ENCODE measurements around the gene EIF3F.
"Not testable (repeated sequence)": the region's sequence is repeated elsewhere in the genome, so short reads cannot be mapped to it uniquely, and the experiment has no call there.

Gene EIF3F

DNA sequence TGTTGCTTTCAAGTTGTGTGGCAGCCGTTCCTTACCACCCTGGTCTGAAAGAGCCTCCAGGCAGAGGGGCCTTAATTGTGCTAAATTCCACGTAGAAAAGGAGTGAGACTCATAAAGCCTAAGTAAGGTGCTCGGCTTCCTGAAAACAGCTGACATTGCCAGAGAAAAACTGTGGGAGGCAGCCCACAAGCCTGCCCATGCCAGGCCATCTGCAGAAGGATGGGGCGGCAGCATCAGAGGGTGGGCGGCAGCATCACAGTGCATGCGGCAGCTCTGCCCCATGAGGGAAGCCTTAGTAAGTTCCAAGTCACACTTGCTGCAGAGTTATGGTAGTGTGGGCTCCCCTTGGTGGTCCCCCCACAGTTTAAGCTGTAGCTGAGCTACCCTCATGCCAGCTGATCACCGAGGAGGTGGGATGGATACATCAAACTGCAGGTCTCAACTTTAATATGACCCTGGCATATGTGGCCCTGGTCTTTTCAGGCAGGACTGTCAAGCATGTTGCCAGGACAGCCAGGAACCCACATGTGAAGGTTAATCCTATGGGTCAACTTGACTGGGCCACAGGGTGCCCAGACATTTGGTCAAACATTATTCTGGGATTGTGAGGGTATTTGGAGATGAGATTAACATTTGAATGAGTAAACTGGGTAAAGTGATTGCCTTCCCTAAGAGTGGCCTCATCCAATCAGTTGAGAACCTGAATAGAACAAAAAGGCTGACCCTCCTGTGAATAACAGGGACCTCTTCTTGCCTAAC, 3.1 kb upstream of the EIF3F start:
- FAIRE-seq (no peak), DNase-seq (ENCODE audit: insufficient read length, low spot score) (no peak)
- no peak for TF ChIP-seq TAF1 (IDR thresholded peaks at IDR 0.05; ENCODE audit: low read depth, low read length)
- no peak for TF ChIP-seq PAX5 (IDR thresholded peaks at IDR 0.05; ENCODE audit: insufficient read depth, low read length, severe bottlenecking)
- no peak for TF ChIP-seq POU2F2 (IDR thresholded peaks at IDR 0.05; ENCODE audit: low read depth, low read length)
- TF ChIP-seq POLR2AphosphoS5 (IDR thresholded peaks at IDR 0.05; ENCODE audit: low read depth, low read length), result no peak
- TF ChIP-seq POLR2A (IDR thresholded peaks at IDR 0.05; ENCODE audit: low read depth, low read length), result no peak
- no peak for TF ChIP-seq SPI1 (IDR thresholded peaks at IDR 0.05; ENCODE audit: low read depth, low read length)

DNA sequence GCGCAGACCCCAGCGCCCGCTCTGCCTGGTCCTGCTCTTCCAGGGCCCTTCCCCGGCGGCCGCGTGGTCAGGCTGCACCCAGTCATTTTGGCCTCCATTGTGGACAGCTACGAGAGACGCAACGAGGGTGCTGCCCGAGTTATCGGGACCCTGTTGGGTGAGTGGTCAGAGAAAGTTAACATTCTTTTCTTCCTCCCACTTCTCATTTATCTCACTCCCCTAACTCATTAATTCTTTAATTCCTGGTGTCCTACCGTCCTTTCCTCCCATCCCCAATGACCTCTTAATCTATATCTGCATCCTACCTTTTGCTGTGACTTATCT, 385 bp downstream of the EIF3F start:
- FAIRE-seq, result peak; percentile 26

DNA sequence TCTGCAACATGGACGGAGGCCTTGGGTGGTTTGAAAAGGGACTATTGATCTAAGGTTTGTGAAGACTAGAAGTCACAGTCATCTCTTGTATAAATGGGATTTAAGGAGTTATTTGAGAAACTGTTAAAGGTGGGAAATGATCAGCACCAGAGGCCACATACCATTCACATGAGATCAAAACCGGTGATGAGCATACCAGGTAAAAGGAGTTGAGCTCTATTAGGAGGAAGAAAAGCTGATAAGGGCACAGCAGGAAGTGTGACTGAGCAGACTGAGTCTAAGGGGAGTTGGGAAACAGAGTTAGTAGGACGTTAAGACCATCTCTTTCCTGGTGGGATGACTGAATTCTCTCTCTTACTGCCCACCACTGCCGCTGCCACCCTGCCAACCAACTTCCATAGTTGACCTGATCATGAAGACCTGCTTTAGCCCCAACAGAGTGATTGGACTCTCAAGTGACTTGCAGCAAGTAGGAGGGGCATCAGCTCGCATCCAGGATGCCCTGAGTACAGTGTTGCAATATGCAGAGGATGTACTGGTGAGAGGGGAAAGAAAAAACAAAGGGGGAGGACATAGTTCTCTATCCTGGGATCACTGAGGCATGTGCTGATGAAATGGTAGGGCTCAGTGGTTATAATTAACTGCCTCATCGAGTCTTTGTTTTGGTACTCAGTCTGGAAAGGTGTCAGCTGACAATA, 7.6 kb downstream of the EIF3F start:
- TF ChIP-seq POU2F2 (IDR thresholded peaks at IDR 0.05; ENCODE audit: low read depth, low read length) (no peak), POLR2A (IDR thresholded peaks at IDR 0.05; ENCODE audit: low read depth, low read length) (no peak), PAX5 (IDR thresholded peaks at IDR 0.05; ENCODE audit: insufficient read depth, low read length, severe bottlenecking) (no peak)
- DNase-seq (ENCODE audit: insufficient read length, low spot score) (no peak), FAIRE-seq (no peak)

More for the DNA sequence above, 385 bp downstream of the EIF3F start:
- not testable (repeated sequence) for DNase-seq (ENCODE audit: insufficient read length, low spot score)

DNA sequence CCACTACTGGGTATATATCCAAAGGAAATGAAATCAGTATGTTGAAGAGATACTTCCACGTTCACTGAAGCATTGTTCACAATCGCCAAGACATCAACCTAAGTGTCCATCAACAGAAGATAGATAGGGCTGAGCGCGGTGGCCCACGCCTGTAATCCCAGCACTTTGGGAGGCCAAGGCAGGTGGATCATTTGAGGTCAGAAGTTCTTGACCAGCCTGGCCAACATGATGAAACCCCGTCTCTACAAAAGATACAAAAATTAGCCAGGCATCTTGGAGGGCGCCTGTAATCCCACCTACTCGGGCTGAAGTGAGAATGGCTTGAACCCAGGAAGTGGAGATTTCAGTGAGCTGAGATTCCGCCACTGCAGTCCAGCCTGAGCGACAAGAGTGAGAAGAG, 12.7 kb downstream of the EIF3F start:
- FAIRE-seq (no peak), DNase-seq (ENCODE audit: insufficient read length, low spot score) (no peak)
- 0 out of 2 replicates have a peak, but pooled peaks have one; percentile 17 for TF ChIP-seq POLR2AphosphoS5 (IDR thresholded peaks at IDR 0.05; ENCODE audit: low read depth, low read length)
- TF ChIP-seq POU2F2 (IDR thresholded peaks at IDR 0.05; ENCODE audit: low read depth, low read length), result no peak

DNA sequence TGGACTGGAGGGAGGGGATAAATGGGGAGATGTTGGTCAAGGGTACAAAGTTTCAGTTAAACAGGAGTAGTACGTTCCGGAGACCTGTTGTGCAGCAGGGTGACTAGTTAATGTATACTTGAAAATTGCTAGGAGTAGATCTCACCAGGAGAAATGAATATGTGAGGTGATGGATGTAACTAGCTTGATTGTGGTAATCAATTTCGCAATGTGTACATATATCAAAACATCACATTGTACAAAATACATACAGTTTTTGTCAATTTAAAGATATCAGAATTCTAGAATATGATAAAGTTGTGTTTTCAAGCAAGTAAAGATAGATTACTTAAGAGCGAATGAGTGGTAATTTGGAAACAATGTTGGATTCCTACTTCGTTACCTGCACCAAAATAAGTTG, 13.3 kb downstream of the EIF3F start:
- FAIRE-seq (no peak), DNase-seq (ENCODE audit: insufficient read length, low spot score) (no peak)
- TF ChIP-seq POLR2AphosphoS5 (IDR thresholded peaks at IDR 0.05; ENCODE audit: low read depth, low read length), result no peak
- no peak for TF ChIP-seq TAF1 (IDR thresholded peaks at IDR 0.05; ENCODE audit: low read depth, low read length)
- TF ChIP-seq POLR2A (IDR thresholded peaks at IDR 0.05; ENCODE audit: low read depth, low read length), result no peak
- TF ChIP-seq PAX5 (IDR thresholded peaks at IDR 0.05; ENCODE audit: insufficient read depth, low read length, severe bottlenecking), result no peak
- TF ChIP-seq SPI1 (IDR thresholded peaks at IDR 0.05; ENCODE audit: low read depth, low read length), result no peak
- no peak for TF ChIP-seq POU2F2 (IDR thresholded peaks at IDR 0.05; ENCODE audit: low read depth, low read length)

DNA sequence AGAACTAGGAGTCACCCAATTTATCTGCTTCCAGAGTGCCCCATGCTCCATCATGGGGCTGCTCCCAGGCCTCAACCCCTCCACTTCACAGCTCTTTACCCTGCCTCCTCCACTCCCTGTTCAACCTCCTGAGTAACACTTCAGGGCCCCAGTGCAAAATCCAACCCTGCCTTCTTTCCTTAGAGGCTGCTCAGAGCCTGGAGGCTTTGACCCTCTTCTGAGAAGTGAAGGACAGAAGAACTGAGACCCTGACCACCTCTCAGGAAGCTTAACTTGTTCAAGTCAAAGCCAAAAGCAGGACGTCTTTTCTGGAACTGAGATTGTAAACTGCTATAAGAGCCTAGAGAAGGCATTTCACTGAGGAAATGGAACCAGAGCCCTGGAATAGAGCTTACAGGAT, 15.5 kb downstream of the EIF3F start:
- FAIRE-seq (no peak), DNase-seq (ENCODE audit: insufficient read length, low spot score) (no peak)
- TF ChIP-seq POLR2AphosphoS5 (IDR thresholded peaks at IDR 0.05; ENCODE audit: low read depth, low read length), result no peak
- TF ChIP-seq SPI1 (IDR thresholded peaks at IDR 0.05; ENCODE audit: low read depth, low read length), result no peak
- no peak for TF ChIP-seq TAF1 (IDR thresholded peaks at IDR 0.05; ENCODE audit: low read depth, low read length)
- no peak for TF ChIP-seq POLR2A (IDR thresholded peaks at IDR 0.05; ENCODE audit: low read depth, low read length)
- no peak for TF ChIP-seq POU2F2 (IDR thresholded peaks at IDR 0.05; ENCODE audit: low read depth, low read length)
- TF ChIP-seq PAX5 (IDR thresholded peaks at IDR 0.05; ENCODE audit: insufficient read depth, low read length, severe bottlenecking), result no peak

DNA sequence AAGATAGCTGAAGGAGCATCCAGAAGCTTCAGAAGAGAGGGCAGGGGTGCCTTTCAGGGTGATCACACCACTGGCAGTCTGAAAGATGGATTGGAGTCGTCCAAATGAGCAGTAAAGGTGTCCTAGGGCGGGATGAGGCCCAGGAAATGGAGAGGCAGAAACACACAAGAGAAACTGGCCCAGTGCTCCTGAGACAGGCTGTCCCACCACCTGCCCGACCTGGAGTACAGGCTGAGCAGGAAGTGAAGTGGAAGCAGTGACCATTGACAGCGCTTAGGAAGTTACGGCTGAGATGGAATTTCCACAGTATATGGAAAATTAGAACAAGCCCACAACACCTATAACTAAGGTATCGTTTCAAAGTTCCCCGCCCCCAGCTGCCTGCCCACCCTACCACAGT, 16.1 kb downstream of the EIF3F start:
- DNase-seq (ENCODE audit: insufficient read length, low spot score) (no peak), FAIRE-seq (no peak)
- no peak for TF ChIP-seq POLR2A (IDR thresholded peaks at IDR 0.05; ENCODE audit: low read depth, low read length)
- TF ChIP-seq TAF1 (IDR thresholded peaks at IDR 0.05; ENCODE audit: low read depth, low read length), result no peak
- no peak; the same call in 1 of the 2 replicates for TF ChIP-seq POLR2AphosphoS5 (IDR thresholded peaks at IDR 0.05; ENCODE audit: low read depth, low read length)
- no peak for TF ChIP-seq PAX5 (IDR thresholded peaks at IDR 0.05; ENCODE audit: insufficient read depth, low read length, severe bottlenecking)
- no peak for TF ChIP-seq POU2F2 (IDR thresholded peaks at IDR 0.05; ENCODE audit: low read depth, low read length)
- no peak for TF ChIP-seq SPI1 (IDR thresholded peaks at IDR 0.05; ENCODE audit: low read depth, low read length)

DNA sequence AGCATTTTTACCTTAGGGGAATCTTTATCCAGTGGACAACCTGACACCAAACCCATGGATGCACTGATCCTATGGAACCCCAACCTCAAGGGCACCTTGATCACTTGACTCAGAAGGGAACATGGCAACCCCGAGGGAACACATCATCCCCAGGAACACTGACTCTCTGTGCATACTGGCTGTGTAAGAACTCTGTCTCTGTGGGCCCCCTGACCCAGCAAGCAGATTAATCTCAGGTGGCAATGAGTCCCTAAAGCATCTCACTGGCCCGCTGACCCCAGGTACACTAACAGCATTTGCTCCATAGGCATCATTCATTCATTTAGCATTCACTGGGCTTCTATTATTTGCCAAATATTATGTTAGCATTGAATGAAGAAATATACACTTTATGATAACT, 16.9 kb downstream of the EIF3F start:
- no peak for FAIRE-seq
- DNase-seq (ENCODE audit: insufficient read length, low spot score), result no peak
- TF ChIP-seq POLR2AphosphoS5 (IDR thresholded peaks at IDR 0.05; ENCODE audit: low read depth, low read length), result no peak
- TF ChIP-seq TAF1 (IDR thresholded peaks at IDR 0.05; ENCODE audit: low read depth, low read length), result no peak
- TF ChIP-seq PAX5 (IDR thresholded peaks at IDR 0.05; ENCODE audit: insufficient read depth, low read length, severe bottlenecking), result no peak
- TF ChIP-seq POU2F2 (IDR thresholded peaks at IDR 0.05; ENCODE audit: low read depth, low read length), result no peak
- no peak for TF ChIP-seq POLR2A (IDR thresholded peaks at IDR 0.05; ENCODE audit: low read depth, low read length)
- TF ChIP-seq SPI1 (IDR thresholded peaks at IDR 0.05; ENCODE audit: low read depth, low read length), result no peak

DNA sequence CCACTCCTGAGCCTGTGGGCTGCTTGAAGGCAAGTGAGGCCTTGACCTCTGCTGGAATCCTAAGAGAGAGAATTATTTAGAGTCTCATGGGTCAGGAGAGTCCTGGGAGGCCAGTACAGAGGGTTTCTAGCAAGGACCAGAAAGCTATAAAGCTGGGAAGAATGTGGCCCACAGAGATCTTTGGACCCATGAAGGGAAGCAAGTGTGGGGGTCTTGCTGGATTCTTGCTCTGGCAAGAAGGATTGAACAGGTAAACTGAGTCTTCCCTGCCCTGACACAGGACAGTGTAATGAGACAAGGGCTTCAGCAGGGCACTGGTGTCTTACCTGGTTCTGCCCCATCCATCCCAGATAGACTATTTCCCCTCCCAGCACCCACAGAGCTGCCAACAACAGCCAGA, 18.4 kb downstream of the EIF3F start:
- no peak for TF ChIP-seq POLR2A (IDR thresholded peaks at IDR 0.05; ENCODE audit: low read depth, low read length)
- no peak for TF ChIP-seq TAF1 (IDR thresholded peaks at IDR 0.05; ENCODE audit: low read depth, low read length)
- TF ChIP-seq POLR2AphosphoS5 (IDR thresholded peaks at IDR 0.05; ENCODE audit: low read depth, low read length), result no peak
- TF ChIP-seq PAX5 (IDR thresholded peaks at IDR 0.05; ENCODE audit: insufficient read depth, low read length, severe bottlenecking), result no peak
- no peak for TF ChIP-seq POU2F2 (IDR thresholded peaks at IDR 0.05; ENCODE audit: low read depth, low read length)
- TF ChIP-seq SPI1 (IDR thresholded peaks at IDR 0.05; ENCODE audit: low read depth, low read length), result no peak
- FAIRE-seq (no peak), DNase-seq (ENCODE audit: insufficient read length, low spot score) (no peak)

DNA sequence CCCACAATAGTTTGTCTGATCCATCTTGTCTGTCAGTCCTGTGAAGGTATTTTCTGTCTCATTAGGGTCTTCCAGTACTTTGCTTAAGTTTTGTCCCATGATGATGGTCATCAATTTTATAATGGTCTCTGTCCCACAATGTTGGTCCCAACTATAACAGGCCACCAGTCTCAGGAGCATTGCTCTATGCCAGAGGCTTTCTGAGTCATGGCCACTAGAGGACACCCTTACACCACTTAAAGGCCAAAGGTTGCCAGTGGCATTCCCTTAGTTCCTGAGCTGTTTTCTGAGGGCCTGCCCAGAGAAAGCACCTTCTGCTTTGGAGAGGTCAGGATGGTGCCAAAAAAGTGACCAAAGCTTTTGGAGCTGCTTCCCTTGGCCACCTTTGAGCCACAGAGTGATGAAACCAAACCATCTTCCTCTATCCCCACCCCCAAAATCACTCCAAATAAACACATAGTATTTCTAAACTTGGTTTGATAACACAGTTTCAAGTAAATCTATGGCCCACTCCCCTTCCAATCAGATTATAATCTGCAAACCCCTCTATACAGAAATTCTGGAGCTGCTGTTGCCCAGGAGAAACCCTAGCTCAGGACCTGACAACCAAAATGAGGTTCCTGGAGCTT, 19.3 kb downstream of the EIF3F start:
- FAIRE-seq (peak; percentile 86), DNase-seq (ENCODE audit: insufficient read length, low spot score) (peak; percentile 31)
- TF ChIP-seq POLR2A (IDR thresholded peaks at IDR 0.05; ENCODE audit: low read depth, low read length), result no peak
- no peak for TF ChIP-seq POLR2AphosphoS5 (IDR thresholded peaks at IDR 0.05; ENCODE audit: low read depth, low read length)
- TF ChIP-seq POU2F2 (IDR thresholded peaks at IDR 0.05; ENCODE audit: low read depth, low read length), result no peak
- TF ChIP-seq PAX5 (IDR thresholded peaks at IDR 0.05; ENCODE audit: insufficient read depth, low read length, severe bottlenecking), result no peak
- no peak for TF ChIP-seq TAF1 (IDR thresholded peaks at IDR 0.05; ENCODE audit: low read depth, low read length)
- no peak for TF ChIP-seq SPI1 (IDR thresholded peaks at IDR 0.05; ENCODE audit: low read depth, low read length)

All from GM12891 (cell line).